ENCODE measurements around the gene MGLL.

MGLL gene

DNA sequence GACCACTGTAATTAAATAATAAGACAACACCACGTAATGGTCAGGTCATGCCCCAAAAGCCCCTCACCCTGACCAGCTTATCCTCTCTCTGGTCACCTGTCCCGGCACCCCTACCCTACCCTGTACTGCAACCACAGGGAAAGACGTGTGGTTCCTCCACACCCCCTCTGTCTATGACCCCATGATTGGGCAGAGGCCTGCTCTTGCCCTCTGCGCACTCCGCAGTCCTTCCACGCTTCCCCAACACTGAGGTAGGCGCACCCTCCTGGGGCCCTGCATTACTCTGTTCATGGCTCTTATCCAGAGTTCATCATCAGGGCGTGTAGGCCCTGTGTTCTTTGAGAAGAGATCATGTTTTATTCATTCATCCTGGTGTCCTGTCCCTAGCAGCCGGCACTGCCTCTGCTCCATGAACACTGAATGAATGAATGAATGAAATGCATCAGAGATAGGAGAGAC lies 33.8 kb downstream of the MGLL start:
- Histone ChIP-seq H3K27me3 (ENCODE audit: control insufficient read depth, insufficient read depth, low read length) (no peaks in the 10 kb centered on the region), H3K9me3 (ENCODE audit: control insufficient read depth, low read length) (no peaks in the 10 kb centered on the region), H2AFZ (no peak overlapping the region), H3K27ac (no peak overlapping the region), H3K4me2 (ENCODE audit: low read length) (no peak overlapping the region), H3K79me2 (no peaks in the 10 kb centered on the region), H3K36me3 (ENCODE audit: control insufficient read depth, insufficient read depth, low read length) (no peaks in the 10 kb centered on the region), H3K4me1 (no peaks in the 10 kb centered on the region), H3K4me3 (ENCODE audit: low read depth, low read length) (no peak overlapping the region), H3K9ac (no peak overlapping the region)
- no peak for TF ChIP-seq CTCF (IDR thresholded peaks at IDR 0.05)

- no peak overlapping the region for H3K9ac ChIP-seq
Observed at GRCh38 chr3:127787571-127788365, 34.5 kb downstream of the MGLL start.

DNA sequence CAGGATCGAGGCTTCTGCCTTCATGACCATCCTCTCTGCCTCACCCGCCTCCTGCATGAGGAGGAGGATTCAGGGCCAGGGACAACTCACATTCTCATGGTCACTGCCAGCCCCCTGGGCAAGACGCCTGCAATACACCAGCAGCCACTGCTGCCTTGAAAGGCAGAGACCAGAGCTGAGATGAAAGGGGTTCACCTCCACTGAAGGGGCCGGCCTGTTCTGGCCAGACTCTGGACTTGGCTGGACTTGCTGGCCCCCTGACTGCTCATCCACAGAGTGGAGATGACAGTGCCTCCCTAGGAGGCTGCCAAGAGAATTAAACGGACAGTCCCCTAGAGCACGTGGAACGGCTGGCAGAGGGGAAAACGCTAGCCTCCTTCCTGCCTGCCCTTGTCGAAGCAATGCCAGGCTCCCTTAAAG lies 35.2 kb downstream of the MGLL start:
- TF ChIP-seq CTCF (IDR thresholded peaks at IDR 0.05): no peak
- Histone ChIP-seq H3K4me2 (ENCODE audit: low read length) (no peak overlapping the region), H3K36me3 (ENCODE audit: control insufficient read depth, insufficient read depth, low read length) (no peaks in the 10 kb centered on the region), H3K9ac (no peak overlapping the region), H3K4me3 (ENCODE audit: low read depth, low read length) (no peak overlapping the region), H2AFZ (no peak overlapping the region), H3K27ac (no peak overlapping the region), H3K27me3 (ENCODE audit: control insufficient read depth, insufficient read depth, low read length) (no peaks in the 10 kb centered on the region), H3K9me3 (ENCODE audit: control insufficient read depth, low read length) (no peaks in the 10 kb centered on the region), H3K79me2 (no peaks in the 10 kb centered on the region), H3K4me1 (no peaks in the 10 kb centered on the region)

More at GRCh38 chr3:127787571-127788365, 34.5 kb downstream of the MGLL start:
- Histone ChIP-seq H3K27ac (no peak overlapping the region), H3K4me2 (ENCODE audit: low read length) (no peak overlapping the region), H3K9me3 (ENCODE audit: control insufficient read depth, low read length) (no peaks in the 10 kb centered on the region), H3K4me1 (no peaks in the 10 kb centered on the region), H3K4me3 (ENCODE audit: low read depth, low read length) (no peak overlapping the region), H3K36me3 (ENCODE audit: control insufficient read depth, insufficient read depth, low read length) (no peaks in the 10 kb centered on the region), H3K27me3 (ENCODE audit: control insufficient read depth, insufficient read depth, low read length) (no peaks in the 10 kb centered on the region), H3K79me2 (no peaks in the 10 kb centered on the region), H2AFZ (no peak overlapping the region)
- no peak for TF ChIP-seq CTCF (IDR thresholded peaks at IDR 0.05)

GRCh38 chr3:127786353-127787070 lies 35.8 kb downstream of the MGLL start:
- H3K27me3 ChIP-seq (ENCODE audit: control insufficient read depth, insufficient read depth, low read length): no peaks in the 10 kb centered on the region
- TF ChIP-seq CTCF (IDR thresholded peaks at IDR 0.05): no peak
- H3K79me2 ChIP-seq: no peaks in the 10 kb centered on the region
- no peaks in the 10 kb centered on the region for H3K4me1 ChIP-seq
- H3K4me2 ChIP-seq (ENCODE audit: low read length): no peak overlapping the region
- no peak overlapping the region for H3K4me3 ChIP-seq (ENCODE audit: low read depth, low read length)
- H2AFZ ChIP-seq: no peak overlapping the region
- H3K9ac ChIP-seq: no peak overlapping the region
- H3K27ac ChIP-seq: no peak overlapping the region
- no peaks in the 10 kb centered on the region for H3K36me3 ChIP-seq (ENCODE audit: control insufficient read depth, insufficient read depth, low read length)
- no peaks in the 10 kb centered on the region for H3K9me3 ChIP-seq (ENCODE audit: control insufficient read depth, low read length)
